Neutrophil (primary cell): ENCODE results near the gene CCL3.
"Not testable (repeated sequence)": the region's sequence is repeated elsewhere in the genome, so short reads cannot be mapped to it uniquely, and the experiment has no call there.

Experiments used
- H3K27ac ChIP-seq: fragments of 200-600 bp; sonication (generic); 2 replicates; pipeline ENCODE4 v1.5.1; 2016; ENCODE audit warnings: mild to moderate bottlenecking, moderate library complexity
- H3K27me3 ChIP-seq: fragments of 200-600 bp; sonication (generic); 2 replicates; pipeline ENCODE4 v1.6.0; 2016; ENCODE audit warnings: mild to moderate bottlenecking
- H3K36me3 ChIP-seq: fragments of 200-600 bp; sonication (generic); 2 replicates; pipeline ENCODE4 v1.5.1; 2017
- H3K4me1 ChIP-seq, 2 experiments: fragments of 200-600 bp in 1 of 2; sonication (generic) in 1 of 2; 1 replicate in 1 of 2; 2 replicates in 1 of 2; pipeline versions ENCODE4 v1.5.1 to v1.6.1; 2013 to 2016; ENCODE audit warnings: low read depth in 1 of 2, low read length in 1 of 2, mild to moderate bottlenecking in 1 of 2, moderate library complexity in 1 of 2; ENCODE audit not compliant: control insufficient read depth in 1 of 2, insufficient read depth in 1 of 2
- H3K4me3 ChIP-seq, 2 experiments: fragments of 200-600 bp in 1 of 2; sonication (generic) in 1 of 2; 1 replicate in 1 of 2; 2 replicates in 1 of 2; pipeline ENCODE4 v1.5.1; 2013 to 2016; ENCODE audit warnings: low read depth in 1 of 2, low read length in 1 of 2, mild to moderate bottlenecking in 1 of 2, moderate library complexity in 1 of 2
- H3K9me3 ChIP-seq: fragments of 200-600 bp; sonication (generic); 2 replicates; pipeline ENCODE4 v1.5.1; 2016
- CTCF ChIP-seq: fragments of 200-600 bp; sonication (generic); IDR thresholded peaks from 2 replicates; pipeline ENCODE4 v1.5.1; 2016; ENCODE audit warnings: antibody characterized with exemption

The CCL3 gene

GRCh38 chr17:36104701-36105181, 14.8 kb upstream of the CCL3 start:
- Histone ChIP-seq H3K36me3 (no peaks in the 10 kb centered on the region), H3K4me3 (peak overlapping the region in 1 of 2 experiments; percentile 39), H3K4me1 (peaks cover 63 to 66% of the 10 kb centered on the region in 2 experiments), H3K27ac (peak overlapping the region; percentile 85), H3K9me3 (no peaks in the 10 kb centered on the region), H3K27me3 (no peaks in the 10 kb centered on the region)
- no peak for TF ChIP-seq CTCF

GRCh38 chr17:36104246-36104645, 14.3 kb upstream of the CCL3 start:
- H3K27ac ChIP-seq = peak overlapping the region; percentile 85
- not testable (repeated sequence) for H3K9me3 ChIP-seq, H3K36me3 ChIP-seq, H3K27me3 ChIP-seq
- peak overlapping the region in 1 of 2 experiments; percentile 39 for H3K4me3 ChIP-seq
- peaks cover 63 to 66% of the 10 kb centered on the region in 2 experiments for H3K4me1 ChIP-seq

- H3K4me1 ChIP-seq = peaks cover 59 to 62% of the 10 kb centered on the region in 2 experiments
- H3K36me3 ChIP-seq, H3K27me3 ChIP-seq, H3K9me3 ChIP-seq: not testable (repeated sequence)
- TF ChIP-seq CTCF = peak; percentile 45
- peak within 1 kb of the TSS; percentile 85 for H3K27ac ChIP-seq
- H3K4me3 ChIP-seq = peak within 1 kb of the TSS in 1 of 2 experiments; percentile 39
Measured at GRCh38 chr17:36103401-36103975, 13.5 kb upstream of the CCL3 start, which contains the start of gene CCL4. Gene CCL4, plus strand, starts transcription at chr17:36103827. Its CDS starts 79 bp downstream, at chr17:36103906.

- H3K4me1 ChIP-seq = peaks cover 26 to 34% of the 10 kb centered on the region in 2 experiments
- H3K27me3 ChIP-seq, H3K27ac ChIP-seq, H3K4me3 ChIP-seq, H3K9me3 ChIP-seq, H3K36me3 ChIP-seq: not testable (repeated sequence)
Measured at GRCh38 chr17:36099004-36099403, 9.1 kb upstream of the CCL3 start.

- TF ChIP-seq CTCF = no peak
- H3K36me3 ChIP-seq = no peaks in the 10 kb centered on the region
- H3K9me3 ChIP-seq = no peaks in the 10 kb centered on the region
- peaks cover 9 to 17% of the 10 kb centered on the region in 2 experiments for H3K4me1 ChIP-seq
- no peak overlapping the region for H3K4me3 ChIP-seq
- no peak overlapping the region for H3K27ac ChIP-seq
- H3K27me3 ChIP-seq = no peaks in the 10 kb centered on the region
Measured at GRCh38 chr17:36095992-36096391, 6.0 kb upstream of the CCL3 start.

- Histone ChIP-seq H3K27ac (no peak overlapping the region), H3K27me3 (no peaks in the 10 kb centered on the region), H3K9me3 (no peaks in the 10 kb centered on the region), H3K4me1 (peaks cover 12 to 17% of the 10 kb centered on the region in 2 experiments), H3K4me3 (no peak overlapping the region), H3K36me3 (no peaks in the 10 kb centered on the region)
- TF ChIP-seq CTCF = no peak
Measured at GRCh38 chr17:36094746-36095145, 4.8 kb upstream of the CCL3 start.
